Osteoblast (primary cell): Measurements from ENCODE around the gene ROBO2. TPM values are rescaled to one million over a fixed set of nuclear protein-coding genes. Genes with fewer than 3 reads are reported as not detected.

Source experiments
- DNase-seq: peaks from one replicate; pipeline ENCODE4 v3.0.0; 2011; ENCODE audit warnings: low spot score, mixed read lengths; ENCODE audit not compliant: insufficient read length; ENCODE audit errors: missing footprints
- H2AFZ ChIP-seq: 2 replicates; pipeline ENCODE4 v1.6.0; 2011; ENCODE audit warnings: mild to moderate bottlenecking, low read length
- H3K27ac ChIP-seq: 2 replicates; pipeline ENCODE4 v1.5.1; 2011; ENCODE audit warnings: mild to moderate bottlenecking, low read depth, low read length, moderate library complexity
- H3K27me3 ChIP-seq: 2 replicates; pipeline ENCODE4 v1.6.0; 2012; ENCODE audit warnings: mild to moderate bottlenecking, control low read depth, inconsistent platforms, low read length, moderate library complexity; ENCODE audit not compliant: insufficient read depth
- H3K36me3 ChIP-seq: 2 replicates; pipeline ENCODE4 v1.5.1; 2011; ENCODE audit warnings: mild to moderate bottlenecking, low read length, control low read depth, moderate library complexity; ENCODE audit not compliant: insufficient read depth
- H3K4me1 ChIP-seq: 2 replicates; pipeline ENCODE4 v1.5.1; 2011; ENCODE audit warnings: mild to moderate bottlenecking, low read length, control low read depth, moderate library complexity; ENCODE audit not compliant: insufficient read depth
- H3K4me2 ChIP-seq: 2 replicates; pipeline ENCODE4 v1.6.0; 2011; ENCODE audit warnings: mild to moderate bottlenecking, low read length; ENCODE audit not compliant: insufficient read depth
- H3K4me3 ChIP-seq: fragments of 200-600 bp; sonication (generic); 3 replicates; pipeline ENCODE4 v1.5.1; 2012; ENCODE audit warnings: mild to moderate bottlenecking, low read length, inconsistent platforms; ENCODE audit not compliant: insufficient read depth
- H3K79me2 ChIP-seq: 2 replicates; pipeline ENCODE4 v1.6.0; 2012; ENCODE audit warnings: mild to moderate bottlenecking, low read length, control low read depth, inconsistent platforms; ENCODE audit not compliant: insufficient read depth
- H3K9me3 ChIP-seq: 2 replicates; pipeline ENCODE4 v1.5.1; 2011; ENCODE audit warnings: low read depth, low read length, control low read depth
- H4K20me1 ChIP-seq: 2 replicates; pipeline ENCODE4 v1.6.0; 2012; ENCODE audit warnings: mild to moderate bottlenecking, low read length, control low read depth; ENCODE audit not compliant: insufficient read depth
- CTCF ChIP-seq: IDR thresholded peaks from 2 replicates; pipeline ENCODE4 v1.5.1; 2011; ENCODE audit warnings: mild to moderate bottlenecking, low read depth, low read length, moderate library complexity; ENCODE audit errors: extremely low read depth
- total RNA-seq: library from RNA; depleted of rRNA; stranded (reverse); fragments of >200 nt; gene quantifications from 2 replicates; pipeline ENCODE4 v1.2.3, GENCODE V29; 2012

ROBO2 gene
- total RNA-seq, 1 donor: 0.36 TPM

- DNase-seq: no peak
- Histone ChIP-seq H3K4me3 (no peak overlapping the region), H2AFZ (no peak overlapping the region), H4K20me1 (no peaks in the 10 kb centered on the region), H3K36me3 (no peaks in the 10 kb centered on the region), H3K4me2 (no peak overlapping the region), H3K27me3 (no peaks in the 10 kb centered on the region), H3K27ac (no peak overlapping the region), H3K79me2 (no peaks in the 10 kb centered on the region), H3K9me3 (no peaks in the 10 kb centered on the region), H3K4me1 (no peaks in the 10 kb centered on the region)
- TF ChIP-seq CTCF: no peak
Observed at GRCh38 chr3:77325280-77325679, 285.4 kb downstream of the ROBO2 start.

GRCh38 chr3:77325702-77326101 is 285.8 kb downstream of the ROBO2 start:
- Histone ChIP-seq H3K36me3 (no peaks in the 10 kb centered on the region), H3K79me2 (no peaks in the 10 kb centered on the region), H3K9me3 (no peaks in the 10 kb centered on the region), H3K27me3 (no peaks in the 10 kb centered on the region), H2AFZ (no peak overlapping the region), H3K27ac (no peak overlapping the region), H4K20me1 (no peaks in the 10 kb centered on the region), H3K4me3 (no peak overlapping the region), H3K4me1 (no peaks in the 10 kb centered on the region), H3K4me2 (no peak overlapping the region)
- no peak for TF ChIP-seq CTCF
- DNase-seq: no peak

GRCh38 chr3:77326586-77326985 is 286.7 kb downstream of the ROBO2 start:
- H2AFZ ChIP-seq: no peak overlapping the region
- H3K27ac ChIP-seq: no peak overlapping the region
- no peak overlapping the region for H3K4me3 ChIP-seq
- TF ChIP-seq CTCF: no peak
- H3K36me3 ChIP-seq: no peaks in the 10 kb centered on the region
- H3K4me2 ChIP-seq: no peak overlapping the region
- H4K20me1 ChIP-seq: no peaks in the 10 kb centered on the region
- no peaks in the 10 kb centered on the region for H3K79me2 ChIP-seq
- no peaks in the 10 kb centered on the region for H3K9me3 ChIP-seq
- no peaks in the 10 kb centered on the region for H3K27me3 ChIP-seq
- no peak for DNase-seq
- no peaks in the 10 kb centered on the region for H3K4me1 ChIP-seq

- DNase-seq: no peak
Observed at GRCh38 chr3:77328690-77329089, 288.8 kb downstream of the ROBO2 start.

More at GRCh38 chr3:77328690-77329089, 288.8 kb downstream of the ROBO2 start:
- no peaks in the 10 kb centered on the region for H3K9me3 ChIP-seq
- H3K36me3 ChIP-seq: no peaks in the 10 kb centered on the region
- H4K20me1 ChIP-seq: no peaks in the 10 kb centered on the region
- no peak overlapping the region for H3K27ac ChIP-seq
- no peaks in the 10 kb centered on the region for H3K79me2 ChIP-seq
- no peak overlapping the region for H3K4me3 ChIP-seq
- no peaks in the 10 kb centered on the region for H3K27me3 ChIP-seq
- H2AFZ ChIP-seq: no peak overlapping the region
- no peak for TF ChIP-seq CTCF
- H3K4me1 ChIP-seq: no peaks in the 10 kb centered on the region
- no peak overlapping the region for H3K4me2 ChIP-seq
